ENCODE measurements around the gene DEF6. TPM values are rescaled to one million over a fixed set of nuclear protein-coding genes. Genes with fewer than 3 reads are reported as not detected.

Gene DEF6
- total RNA-seq, 1 donor from 2014 or later = 2.8 TPM

GRCh38 chr6:35273822-35274559, 23.6 kb upstream of the DEF6 start:
- DNase-seq (ENCODE audit: missing footprints) (no peak), ATAC-seq (no peak)
- intact Hi-C loops (cut with DNase I) = no loop called here

- intact Hi-C loops (cut with DNase I) = no loop called here
- ATAC-seq = no peak
- DNase-seq (ENCODE audit: missing footprints) = no peak
These were observed 21.8 kb upstream of the DEF6 start for GRCh38 chr6:35275744-35276260.

GRCh38 chr6:35278708-35279107, 18.9 kb upstream of the DEF6 start:
- ATAC-seq (peak; percentile 8), DNase-seq (ENCODE audit: missing footprints) (no peak)
- intact Hi-C loops (cut with DNase I) = no loop called here

DNA sequence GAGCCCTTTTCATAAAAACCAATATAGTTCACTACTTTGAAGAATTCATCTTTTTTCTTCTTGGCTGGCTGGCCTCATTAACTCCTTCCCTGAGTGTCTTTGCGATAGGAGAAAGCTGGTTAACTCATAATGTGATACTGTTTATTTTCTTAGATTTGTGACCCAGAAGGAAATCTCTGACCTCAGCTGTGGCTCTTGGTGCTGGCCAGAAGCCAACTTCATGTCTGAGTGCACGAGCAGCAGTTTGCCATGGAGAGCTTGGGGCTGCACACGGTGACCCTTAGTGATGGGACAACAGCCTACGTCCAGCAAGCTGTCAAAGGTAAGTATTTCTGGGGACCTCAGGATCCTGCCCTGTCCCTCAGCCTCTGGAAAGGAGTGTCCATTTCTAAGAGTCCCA, 16.7 kb upstream of the DEF6 start:
- ATAC-seq (no peak), DNase-seq (ENCODE audit: missing footprints) (no peak)
- intact Hi-C loops (cut with DNase I) = no loop called here

- intact Hi-C loops (cut with DNase I) = no loop called here
- DNase-seq (ENCODE audit: missing footprints) (no peak), ATAC-seq (no peak)
These were observed 15.1 kb upstream of the DEF6 start for GRCh38 chr6:35282472-35282871.

GRCh38 chr6:35283361-35283760, 14.3 kb upstream of the DEF6 start:
- DNase-seq (ENCODE audit: missing footprints) = no peak
- no peak for ATAC-seq
- intact Hi-C loops (cut with DNase I) = no loop called here

- DNase-seq (ENCODE audit: missing footprints) (no peak), ATAC-seq (no peak)
- intact Hi-C loops (cut with DNase I) = no loop called here
These were observed 9.8 kb upstream of the DEF6 start for GRCh38 chr6:35287671-35288396.

- no peak for ATAC-seq
- intact Hi-C loops (cut with DNase I) = no loop called here
- no peak for DNase-seq (ENCODE audit: missing footprints)
These were observed 8.8 kb upstream of the DEF6 start for GRCh38 chr6:35288834-35289233.

GRCh38 chr6:35291491-35291890, 6.1 kb upstream of the DEF6 start:
- DNase-seq (ENCODE audit: missing footprints) = no peak
- no peak for ATAC-seq
- intact Hi-C loops (cut with DNase I) = no loop called here

DNA sequence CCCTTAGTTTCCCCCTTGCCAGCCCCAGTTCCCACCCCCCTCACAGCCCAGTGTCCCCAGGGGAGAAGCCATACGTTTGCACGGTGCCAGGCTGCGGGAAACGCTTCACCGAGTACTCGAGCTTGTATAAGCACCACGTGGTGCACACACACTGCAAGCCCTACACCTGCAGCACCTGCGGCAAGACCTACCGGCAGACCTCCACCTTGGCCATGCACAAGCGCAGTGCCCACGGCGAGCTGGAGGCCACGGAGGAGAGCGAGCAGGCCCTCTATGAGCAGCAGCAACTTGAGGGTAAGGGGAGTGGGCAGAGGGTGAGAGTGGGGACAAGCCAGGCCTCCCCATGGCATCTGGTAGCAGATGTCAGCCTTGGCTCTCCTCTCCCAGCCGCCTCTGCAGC, 5.1 kb upstream of the DEF6 start:
- intact Hi-C loops (cut with DNase I) = no loop called here
- ATAC-seq = no peak
- DNase-seq (ENCODE audit: missing footprints) = peak; percentile 45

DNA sequence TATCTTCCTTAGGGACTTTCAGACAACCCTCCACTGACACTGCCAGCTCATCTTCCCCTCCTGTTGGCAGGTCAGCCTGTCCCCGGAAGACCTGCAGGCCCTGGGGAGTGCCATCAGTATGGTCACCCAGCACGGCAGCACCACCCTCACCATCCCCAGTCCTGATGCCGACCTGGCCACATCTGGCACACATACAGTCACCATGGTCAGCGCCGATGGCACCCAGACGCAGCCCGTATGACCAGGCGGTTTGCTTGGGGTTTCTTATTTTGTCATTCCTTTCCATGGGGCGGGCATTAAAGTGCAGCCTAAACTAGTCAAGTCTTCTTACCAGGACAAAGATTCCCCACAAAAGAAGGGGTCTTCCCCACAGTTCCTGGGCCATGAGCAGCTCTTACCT, 3.9 kb upstream of the DEF6 start:
- intact Hi-C loops (cut with DNase I) = no loop called here
- ATAC-seq (no peak), DNase-seq (ENCODE audit: missing footprints) (no peak)

GRCh38 chr6:35294308-35294945, 3.2 kb upstream of the DEF6 start:
- DNase-seq (ENCODE audit: missing footprints) (no peak), ATAC-seq (no peak)
- intact Hi-C loops (cut with DNase I) = no loop called here

GRCh38 chr6:35295036-35295435, 2.6 kb upstream of the DEF6 start:
- no peak for DNase-seq (ENCODE audit: missing footprints)
- ATAC-seq = no peak

GRCh38 chr6:35295521-35296315, 1.9 kb upstream of the DEF6 start:
- DNase-seq (ENCODE audit: missing footprints) (no peak), ATAC-seq (peak; percentile 21)
- intact Hi-C loops (cut with DNase I) = loop anchor here (5.0 kb wide), 1 partner anchor 172 kb away; the partner anchor contains the start of gene RPL10A

More at GRCh38 chr6:35295036-35295435, 2.6 kb upstream of the DEF6 start:
- intact Hi-C loops (cut with DNase I) = loop anchor here (5.0 kb wide), 1 partner anchor 172 kb away; the partner anchor contains the start of gene RPL10A

DNA sequence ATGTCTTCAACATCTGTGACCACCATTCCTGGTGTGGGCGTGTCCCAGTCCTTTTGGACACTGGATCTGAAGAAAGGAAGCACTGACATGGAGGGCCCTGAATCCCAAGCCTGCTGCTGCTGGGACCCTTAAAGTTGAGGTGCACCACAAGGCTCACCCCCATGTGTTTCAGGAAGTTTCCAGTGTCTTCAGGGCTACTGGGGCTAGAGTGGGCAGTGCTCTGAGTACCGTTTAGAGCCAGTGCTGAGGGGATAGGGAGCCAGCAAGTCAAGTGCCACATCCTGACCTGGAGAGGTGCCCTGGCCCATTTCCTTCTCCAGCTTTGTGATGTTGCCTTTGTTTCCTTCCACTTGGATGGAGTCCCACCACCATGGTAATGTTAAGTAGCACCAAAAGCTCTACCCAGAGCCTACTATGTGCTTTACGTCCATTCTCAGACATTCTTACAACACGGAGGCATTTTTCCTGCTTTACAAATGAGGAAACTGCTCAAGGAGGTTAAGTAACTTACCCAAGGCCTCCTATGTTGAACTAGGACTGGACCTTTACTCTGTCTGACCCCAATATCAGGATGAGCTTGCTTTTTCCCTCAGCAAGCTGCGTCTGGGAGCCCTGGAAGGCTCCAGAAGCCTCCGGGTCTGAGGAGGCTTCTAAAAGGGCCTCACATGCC, 552 bp upstream of the DEF6 start:
- ATAC-seq = no peak
- intact Hi-C loops (cut with DNase I) = loop anchor here (1.0 to 5.0 kb wide), 2 partner anchors 152 to 170 kb away; partner anchors contain the start of gene RPL10A

DNA sequence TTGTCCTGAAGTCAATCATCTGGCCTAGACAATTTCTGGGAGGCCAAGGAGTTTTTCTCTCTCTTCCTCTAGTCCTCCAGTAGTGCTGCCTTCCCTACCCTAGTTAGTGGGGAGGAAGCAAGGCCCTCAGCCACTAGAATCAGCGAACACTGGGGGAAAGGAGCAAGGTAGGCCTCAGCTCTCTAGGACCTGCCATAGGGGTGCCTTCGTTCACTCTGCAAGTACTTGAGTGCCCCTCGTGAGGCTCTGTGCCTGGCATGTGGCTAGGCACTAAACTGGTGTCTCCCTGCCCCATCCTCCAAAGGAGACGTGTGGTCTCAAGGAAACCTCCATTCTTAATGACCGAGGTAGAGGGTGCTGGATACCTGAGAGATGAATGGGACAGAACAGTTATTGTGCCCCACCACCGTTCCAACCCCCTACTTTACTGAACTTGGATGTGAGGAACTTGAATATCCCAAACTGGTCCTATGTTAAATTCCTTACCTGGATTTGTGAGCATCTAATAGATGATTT, 1.1 kb downstream of the DEF6 start:
- DNase-seq (ENCODE audit: missing footprints) (no peak), ATAC-seq (no peak)
- intact Hi-C loops (cut with DNase I) = loop anchor here (5.0 kb wide), 1 partner anchor 169 kb away; the partner anchor contains the start of gene RPL10A

More for the DNA sequence above, 552 bp upstream of the DEF6 start:
- DNase-seq (ENCODE audit: missing footprints) = no peak

GRCh38 chr6:35299674-35300073, 2.1 kb downstream of the DEF6 start:
- no peak for DNase-seq (ENCODE audit: missing footprints)
- intact Hi-C loops (cut with DNase I) = loop anchor here (5.0 kb wide), 1 partner anchor 168 kb away; the partner anchor contains the start of gene RPL10A
- no peak for ATAC-seq

GRCh38 chr6:35300848-35301247, 3.2 kb downstream of the DEF6 start:
- DNase-seq (ENCODE audit: missing footprints) (no peak), ATAC-seq (no peak)
- intact Hi-C loops (cut with DNase I) = no loop called here
